ACHN (cell line): Measurements from ENCODE around the gene NDUFAF2.
"Not testable (repeated sequence)": the region's sequence is repeated elsewhere in the genome, so short reads cannot be mapped to it uniquely, and the experiment has no call there.

ENCODE experiments used
- DNase-seq: peaks from one replicate; pipeline ENCODE4 v3.0.0-alpha.2; 2015
- in situ Hi-C: cut with HindIII; loops from 2 replicates; pipeline ENCODE4 v1.10.0; 2017; ENCODE audit warnings: low sequenced_read_pairs, low pct_ligation_motif_present, low pct_unique_long_range_greater_than_20kb

Gene NDUFAF2

GRCh38 chr5:61087921-61088320 lies 142.9 kb downstream of the NDUFAF2 start:
- DNase-seq, result no peak
- in situ Hi-C loops, result no loop called here

- DNase-seq, result no peak
- in situ Hi-C loops, result no loop called here
Measured at GRCh38 chr5:61089351-61089750, 144.3 kb downstream of the NDUFAF2 start.

GRCh38 chr5:61093046-61093771 lies 148.2 kb downstream of the NDUFAF2 start:
- in situ Hi-C loops, DNase-seq: not testable (repeated sequence)

- no peak for DNase-seq
- in situ Hi-C loops, result no loop called here
Measured at GRCh38 chr5:61097465-61097864, 152.5 kb downstream of the NDUFAF2 start.

- in situ Hi-C loops, result no loop called here
- no peak for DNase-seq
Measured at GRCh38 chr5:61098251-61098995, 153.4 kb downstream of the NDUFAF2 start.

- DNase-seq, result no peak
- in situ Hi-C loops, result no loop called here
Measured at GRCh38 chr5:61100437-61100836, 155.4 kb downstream of the NDUFAF2 start.

- no peak for DNase-seq
- in situ Hi-C loops, result no loop called here
Measured at GRCh38 chr5:61114441-61114840, 169.4 kb downstream of the NDUFAF2 start.

GRCh38 chr5:61115968-61116367 lies 171.0 kb downstream of the NDUFAF2 start:
- no peak for DNase-seq

GRCh38 chr5:61119066-61119465 lies 174.1 kb downstream of the NDUFAF2 start:
- in situ Hi-C loops, result no loop called here
- DNase-seq, result no peak

More at GRCh38 chr5:61115968-61116367, 171.0 kb downstream of the NDUFAF2 start:
- in situ Hi-C loops, result no loop called here

GRCh38 chr5:61120534-61120933 lies 175.5 kb downstream of the NDUFAF2 start:
- in situ Hi-C loops, result no loop called here

GRCh38 chr5:61123145-61123544 lies 178.1 kb downstream of the NDUFAF2 start:
- no peak for DNase-seq

More at GRCh38 chr5:61120534-61120933, 175.5 kb downstream of the NDUFAF2 start:
- no peak for DNase-seq

GRCh38 chr5:61130289-61130688 lies 185.3 kb downstream of the NDUFAF2 start:
- in situ Hi-C loops, result no loop called here

More at GRCh38 chr5:61123145-61123544, 178.1 kb downstream of the NDUFAF2 start:
- in situ Hi-C loops, result no loop called here

GRCh38 chr5:61132559-61132958 lies 187.6 kb downstream of the NDUFAF2 start:
- DNase-seq, result peak; percentile 19

More at GRCh38 chr5:61130289-61130688, 185.3 kb downstream of the NDUFAF2 start:
- no peak for DNase-seq

GRCh38 chr5:61137835-61138234 lies 192.8 kb downstream of the NDUFAF2 start:
- in situ Hi-C loops, result no loop called here
- no peak for DNase-seq

More at GRCh38 chr5:61132559-61132958, 187.6 kb downstream of the NDUFAF2 start:
- in situ Hi-C loops, result no loop called here

GRCh38 chr5:61139094-61139873 lies 194.3 kb downstream of the NDUFAF2 start:
- in situ Hi-C loops, result no loop called here
- DNase-seq, result no peak

GRCh38 chr5:61139931-61140330 lies 194.9 kb downstream of the NDUFAF2 start:
- in situ Hi-C loops, result no loop called here
- no peak for DNase-seq

GRCh38 chr5:61141801-61142200 lies 196.8 kb downstream of the NDUFAF2 start:
- DNase-seq, result no peak
- in situ Hi-C loops, result no loop called here

GRCh38 chr5:61142391-61142790 lies 197.4 kb downstream of the NDUFAF2 start:
- in situ Hi-C loops, result no loop called here
- DNase-seq, result no peak

- in situ Hi-C loops, result no loop called here
- no peak for DNase-seq
Measured at GRCh38 chr5:61142811-61143210, 197.8 kb downstream of the NDUFAF2 start.
